Glutamatergic neuron (in vitro differentiated cells): ENCODE data around the gene SLC12A4. TPM values are rescaled to one million over a fixed set of nuclear protein-coding genes. Genes with fewer than 3 reads are reported as not detected.
"Not testable (repeated sequence)": the region's sequence is repeated elsewhere in the genome, so short reads cannot be mapped to it uniquely, and the experiment has no call there.

Source experiments
- DNase-seq: peaks from one replicate; pipeline ENCODE4 v3.0.0; 2022
- H3K27ac Mint-ChIP-seq: one replicate; pipeline ENCODE4 v1.8.0; 2020; ENCODE audit warnings: mild to moderate bottlenecking, mixed read lengths, inconsistent platforms; ENCODE audit not compliant: unreplicated experiment
- H3K27me3 Mint-ChIP-seq: one replicate; pipeline ENCODE4 v1.8.0; 2020; ENCODE audit warnings: mild to moderate bottlenecking, moderate library complexity, mixed read lengths, inconsistent platforms; ENCODE audit not compliant: unreplicated experiment
- H3K36me3 Mint-ChIP-seq: one replicate; pipeline ENCODE4 v1.8.0; 2020; ENCODE audit warnings: mild to moderate bottlenecking, mixed read lengths, inconsistent platforms; ENCODE audit not compliant: unreplicated experiment
- H3K4me1 Mint-ChIP-seq: one replicate; pipeline ENCODE4 v1.8.0; 2020; ENCODE audit warnings: mild to moderate bottlenecking, low read depth, mixed read lengths, inconsistent platforms; ENCODE audit not compliant: unreplicated experiment
- H3K4me3 Mint-ChIP-seq: one replicate; pipeline ENCODE4 v1.8.0; 2020; ENCODE audit warnings: mild to moderate bottlenecking, mixed read lengths, inconsistent platforms; ENCODE audit not compliant: unreplicated experiment
- H3K9me3 Mint-ChIP-seq: one replicate; pipeline ENCODE4 v1.8.0; 2020; ENCODE audit warnings: mild to moderate bottlenecking, moderate library complexity, mixed read lengths, inconsistent platforms; ENCODE audit not compliant: unreplicated experiment
- total RNA-seq: library from RNA; stranded (reverse); fragmentation: NEBNext Ultra II Directional; extraction: Animal tissue kit (Norgen Biotek cat#: 25700); gene quantifications from one replicate; pipeline ENCODE4 v1.2.1, GENCODE V29; 2021; ENCODE audit not compliant: unreplicated experiment
- TF ChIP-seq, protein P1 (sequence below): fragments of 200-600 bp; sonication (generic); IDR thresholded peaks from one replicate; pipeline ENCODE4 v1.5.0; 2021; ENCODE audit not compliant: partially characterized antibody, unreplicated experiment

Gene SLC12A4
- total RNA-seq, 1 donor from 2014 or later: 19.9 TPM

- H3K27ac Mint-ChIP-seq: no peak overlapping the region
- TF ChIP-seq, protein P1, sequence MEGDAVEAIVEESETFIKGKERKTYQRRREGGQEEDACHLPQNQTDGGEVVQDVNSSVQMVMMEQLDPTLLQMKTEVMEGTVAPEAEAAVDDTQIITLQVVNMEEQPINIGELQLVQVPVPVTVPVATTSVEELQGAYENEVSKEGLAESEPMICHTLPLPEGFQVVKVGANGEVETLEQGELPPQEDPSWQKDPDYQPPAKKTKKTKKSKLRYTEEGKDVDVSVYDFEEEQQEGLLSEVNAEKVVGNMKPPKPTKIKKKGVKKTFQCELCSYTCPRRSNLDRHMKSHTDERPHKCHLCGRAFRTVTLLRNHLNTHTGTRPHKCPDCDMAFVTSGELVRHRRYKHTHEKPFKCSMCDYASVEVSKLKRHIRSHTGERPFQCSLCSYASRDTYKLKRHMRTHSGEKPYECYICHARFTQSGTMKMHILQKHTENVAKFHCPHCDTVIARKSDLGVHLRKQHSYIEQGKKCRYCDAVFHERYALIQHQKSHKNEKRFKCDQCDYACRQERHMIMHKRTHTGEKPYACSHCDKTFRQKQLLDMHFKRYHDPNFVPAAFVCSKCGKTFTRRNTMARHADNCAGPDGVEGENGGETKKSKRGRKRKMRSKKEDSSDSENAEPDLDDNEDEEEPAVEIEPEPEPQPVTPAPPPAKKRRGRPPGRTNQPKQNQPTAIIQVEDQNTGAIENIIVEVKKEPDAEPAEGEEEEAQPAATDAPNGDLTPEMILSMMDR: no peak
- no peak overlapping the region for H3K4me3 Mint-ChIP-seq
- no peaks in the 10 kb centered on the region for H3K36me3 Mint-ChIP-seq
- DNase-seq: no peak
- H3K27me3 Mint-ChIP-seq: no peaks in the 10 kb centered on the region
- H3K9me3 Mint-ChIP-seq: peaks cover 5% of the 10 kb centered on the region
- peaks cover 2% of the 10 kb centered on the region for H3K4me1 Mint-ChIP-seq
These were observed 7.8 kb upstream of the SLC12A4 start for GRCh38 chr16:67976205-67976604.

DNA sequence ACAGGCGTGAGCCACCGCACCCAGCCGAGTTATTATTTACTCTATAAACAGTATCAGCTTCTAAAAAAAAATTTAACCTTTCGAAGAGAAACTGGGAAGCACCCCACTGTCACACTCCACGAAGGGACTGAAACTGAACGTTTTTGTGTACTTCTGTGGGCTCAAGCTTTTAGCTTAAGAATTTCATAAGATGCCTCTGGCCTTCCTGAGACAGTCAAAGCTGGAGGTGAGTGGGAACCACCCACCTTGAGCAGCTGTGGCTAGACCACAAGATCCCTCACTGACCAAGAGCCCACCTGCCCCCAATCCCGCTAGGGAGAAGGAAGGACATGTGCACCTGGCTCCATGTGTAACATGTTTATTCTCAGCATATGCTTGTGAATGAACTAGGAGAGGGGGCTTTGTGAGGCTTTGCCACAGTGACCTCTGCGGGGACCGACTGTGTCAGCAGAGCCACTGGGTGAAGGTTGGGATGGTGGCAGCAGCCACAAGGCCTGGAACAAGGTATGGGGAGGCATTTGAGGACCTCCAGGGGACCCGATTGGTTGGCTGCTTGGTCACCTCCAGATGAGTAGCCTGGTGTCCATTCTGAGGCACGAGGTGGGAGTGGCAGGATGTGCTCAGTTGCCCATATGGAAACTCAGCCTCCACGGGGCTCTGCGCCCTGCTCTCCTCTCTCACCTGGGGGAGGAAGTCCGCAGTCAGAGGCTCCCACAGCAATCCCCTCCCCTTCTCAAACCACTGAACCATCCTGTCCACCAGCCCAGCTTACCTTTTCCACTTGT lies 7.1 kb upstream of the SLC12A4 start:
- Mint-ChIP-seq H3K4me3 (no peak overlapping the region), H3K9me3 (peaks cover 3% of the 10 kb centered on the region), H3K36me3 (no peaks in the 10 kb centered on the region), H3K27me3 (peaks cover 4% of the 10 kb centered on the region), H3K4me1 (peaks cover 2% of the 10 kb centered on the region), H3K27ac (no peak overlapping the region)
- no peak for DNase-seq
- TF ChIP-seq, protein P1: no peak

GRCh38 chr16:67972285-67972684 lies 3.8 kb upstream of the SLC12A4 start:
- not testable (repeated sequence) for H3K9me3 Mint-ChIP-seq, H3K4me3 Mint-ChIP-seq, H3K4me1 Mint-ChIP-seq, H3K27me3 Mint-ChIP-seq, H3K36me3 Mint-ChIP-seq, DNase-seq, H3K27ac Mint-ChIP-seq

- H3K27me3 Mint-ChIP-seq: peaks cover 12% of the 10 kb centered on the region
- TF ChIP-seq, protein P1: no peak
- H3K4me3 Mint-ChIP-seq: no peak overlapping the region
- H3K36me3 Mint-ChIP-seq: no peaks in the 10 kb centered on the region
- H3K4me1 Mint-ChIP-seq: peaks cover 4% of the 10 kb centered on the region
- DNase-seq: no peak
- peaks cover 3% of the 10 kb centered on the region for H3K9me3 Mint-ChIP-seq
- no peak overlapping the region for H3K27ac Mint-ChIP-seq
These were observed 2.7 kb upstream of the SLC12A4 start for GRCh38 chr16:67971111-67971510.

GRCh38 chr16:67969254-67970039 lies 1.0 kb upstream of the SLC12A4 start:
- DNase-seq: no peak
- H3K9me3 Mint-ChIP-seq: peaks cover 3% of the 10 kb centered on the region
- peak overlapping the region; percentile 85 for H3K4me3 Mint-ChIP-seq
- H3K36me3 Mint-ChIP-seq: no peaks in the 10 kb centered on the region
- H3K27me3 Mint-ChIP-seq: peaks cover 14% of the 10 kb centered on the region
- H3K27ac Mint-ChIP-seq: no peak overlapping the region
- H3K4me1 Mint-ChIP-seq: peaks cover 4% of the 10 kb centered on the region
- TF ChIP-seq, protein P1: no peak
